Naive B cell (primary cell): ENCODE data around the gene LRRN3. TPM values are rescaled to one million over a fixed set of nuclear protein-coding genes. Genes with fewer than 3 reads are reported as not detected.

Source experiments
- ATAC-seq, 2 donors: fragments of 150-1000 bp; cut with Tn5 transposase; 2 replicates each; pipeline ENCODE4 v1.10.0; 2021; ENCODE audit warnings: low read depth in 2 of 2, mild to moderate bottlenecking in 2 of 2, moderate library complexity in 2 of 2
- DNase-seq: peaks from one replicate; pipeline ENCODE4 v3.0.0; 2022
- H3K27ac Mint-ChIP-seq, 6 donors: one replicate each; pipeline ENCODE4 v1.8.0; 2020 to 2022; ENCODE audit warnings: mild to moderate bottlenecking in 6 of 6, mixed read lengths in 6 of 6, moderate library complexity in 5 of 6, inconsistent platforms in 2 of 6
- H3K27me3 Mint-ChIP-seq, 3 donors: one replicate each; pipeline ENCODE4 v1.8.0; 2021 to 2022; ENCODE audit warnings: mixed read lengths in 3 of 3, mild to moderate bottlenecking in 1 of 3
- H3K36me3 Mint-ChIP-seq, 2 donors: one replicate each; pipeline ENCODE4 v1.8.0; 2020 to 2022; ENCODE audit warnings: mixed read lengths in 2 of 2, inconsistent platforms in 1 of 2, mild to moderate bottlenecking in 1 of 2
- H3K4me1 Mint-ChIP-seq, 3 donors: one replicate each; pipeline ENCODE4 v1.8.0; 2020 to 2022; ENCODE audit warnings: mixed read lengths in 3 of 3, inconsistent platforms in 1 of 3, mild to moderate bottlenecking in 1 of 3, moderate library complexity in 1 of 3
- H3K4me3 Mint-ChIP-seq, 8 donors: one replicate each; pipeline ENCODE4 v1.8.0; 2020 to 2022; ENCODE audit warnings: mild to moderate bottlenecking in 8 of 8, mixed read lengths in 8 of 8, moderate library complexity in 8 of 8, inconsistent platforms in 2 of 8
- H3K9me3 Mint-ChIP-seq, 7 donors: one replicate each; pipeline ENCODE4 v1.8.0; 2020 to 2022; ENCODE audit warnings: mixed read lengths in 7 of 7, mild to moderate bottlenecking in 5 of 7, inconsistent platforms in 2 of 7, moderate library complexity in 1 of 7
- polyA plus RNA-seq, 6 donors: library from polyadenylated mRNA; unstranded; fragments of 300-500 nt; fragmentation: Illumina TruSeq; gene quantifications; one replicate each; pipeline ENCODE4 v1.2.3, GENCODE V29; 2021; ENCODE audit warnings: low read depth in 6 of 6

Gene LRRN3
- polyA plus RNA-seq, 6 donors from 2014 or later = 0.09 to 0.44 (median 0.12) TPM

GRCh38 chr7:111083413-111083812 is 7.5 kb upstream of the LRRN3 start:
- DNase-seq = peak; percentile 53
- Mint-ChIP-seq H3K27me3 (no peaks in the 10 kb centered on the region), H3K4me1 (peaks cover 24 to 28% (median 25%) of the 10 kb centered on the region in 3 donors), H3K9me3 (peaks cover 0 to 4% (median 0%) of the 10 kb centered on the region in 7 donors), H3K4me3 (peak overlapping the region in 6 of 8 donors; percentile 3 to 62 (median 39)), H3K36me3 (no peaks in the 10 kb centered on the region), H3K27ac (peak overlapping the region in 4 of 6 donors; percentile 6 to 64 (median 44))
- peak; percentile 100 for ATAC-seq

GRCh38 chr7:111085356-111085755 is 5.6 kb upstream of the LRRN3 start:
- H3K27me3 Mint-ChIP-seq = no peaks in the 10 kb centered on the region
- peaks cover 0 to 4% (median 0%) of the 10 kb centered on the region in 7 donors for H3K9me3 Mint-ChIP-seq
- no peak overlapping the region for H3K27ac Mint-ChIP-seq
- H3K36me3 Mint-ChIP-seq = no peaks in the 10 kb centered on the region
- ATAC-seq (no peak), DNase-seq (no peak)
- no peak overlapping the region for H3K4me3 Mint-ChIP-seq
- peaks cover 24 to 28% (median 25%) of the 10 kb centered on the region in 3 donors for H3K4me1 Mint-ChIP-seq

- ATAC-seq = no peak
- no peaks in the 10 kb centered on the region for H3K27me3 Mint-ChIP-seq
- peaks cover 0 to 4% (median 0%) of the 10 kb centered on the region in 7 donors for H3K9me3 Mint-ChIP-seq
- H3K4me1 Mint-ChIP-seq = peaks cover 24 to 28% (median 24%) of the 10 kb centered on the region in 3 donors
- H3K4me3 Mint-ChIP-seq = no peak overlapping the region
- H3K27ac Mint-ChIP-seq = no peak overlapping the region
- H3K36me3 Mint-ChIP-seq = no peaks in the 10 kb centered on the region
- DNase-seq = no peak
Measured at GRCh38 chr7:111086532-111086931, 4.4 kb upstream of the LRRN3 start.

- no peak for ATAC-seq
- H3K4me3 Mint-ChIP-seq = no peak overlapping the region
- peaks cover 0 to 4% (median 0%) of the 10 kb centered on the region in 7 donors for H3K9me3 Mint-ChIP-seq
- DNase-seq = no peak
- peak overlapping the region in 1 of 6 donors; percentile 68 for H3K27ac Mint-ChIP-seq
- peaks cover 14 to 17% (median 16%) of the 10 kb centered on the region in 3 donors for H3K4me1 Mint-ChIP-seq
- no peaks in the 10 kb centered on the region for H3K27me3 Mint-ChIP-seq
- H3K36me3 Mint-ChIP-seq = no peaks in the 10 kb centered on the region
Measured at GRCh38 chr7:111088328-111088727, 2.6 kb upstream of the LRRN3 start.

- Mint-ChIP-seq H3K9me3 (peaks cover 0 to 4% (median 0%) of the 10 kb centered on the region in 7 donors), H3K36me3 (no peaks in the 10 kb centered on the region), H3K4me3 (no peak overlapping the region), H3K4me1 (peaks cover 0 to under 1% (median 0%) of the 10 kb centered on the region in 3 donors), H3K27me3 (no peaks in the 10 kb centered on the region), H3K27ac (no peak overlapping the region)
- DNase-seq (peak; percentile 18), ATAC-seq (peak in 1 of 2 donors; percentile 37)
Measured at GRCh38 chr7:111089822-111090426, 1.0 kb upstream of the LRRN3 start.

GRCh38 chr7:111091593-111092358 is 849 bp downstream of the LRRN3 start:
- Mint-ChIP-seq H3K4me3 (no peak overlapping the region), H3K27ac (no peak overlapping the region), H3K4me1 (no peaks in the 10 kb centered on the region), H3K9me3 (no peaks in the 10 kb centered on the region), H3K27me3 (no peaks in the 10 kb centered on the region), H3K36me3 (no peaks in the 10 kb centered on the region)
- ATAC-seq (no peak), DNase-seq (no peak)

GRCh38 chr7:111092406-111093236 is 1.7 kb downstream of the LRRN3 start:
- no peaks in the 10 kb centered on the region for H3K27me3 Mint-ChIP-seq
- DNase-seq = no peak
- H3K4me3 Mint-ChIP-seq = no peak overlapping the region
- no peak overlapping the region for H3K27ac Mint-ChIP-seq
- H3K36me3 Mint-ChIP-seq = no peaks in the 10 kb centered on the region
- no peaks in the 10 kb centered on the region for H3K4me1 Mint-ChIP-seq
- no peak for ATAC-seq
- H3K9me3 Mint-ChIP-seq = no peaks in the 10 kb centered on the region

- H3K4me3 Mint-ChIP-seq = no peak overlapping the region
- peaks cover 0 to 3% (median under 1%) of the 10 kb centered on the region in 3 donors for H3K4me1 Mint-ChIP-seq
- H3K27me3 Mint-ChIP-seq = no peaks in the 10 kb centered on the region
- no peak overlapping the region for H3K27ac Mint-ChIP-seq
- no peaks in the 10 kb centered on the region for H3K36me3 Mint-ChIP-seq
- DNase-seq (no peak), ATAC-seq (no peak)
- no peaks in the 10 kb centered on the region for H3K9me3 Mint-ChIP-seq
Measured at GRCh38 chr7:111093496-111093895, 2.6 kb downstream of the LRRN3 start.

- no peak overlapping the region for H3K4me3 Mint-ChIP-seq
- H3K27me3 Mint-ChIP-seq = no peaks in the 10 kb centered on the region
- H3K27ac Mint-ChIP-seq = no peak overlapping the region
- ATAC-seq (no peak), DNase-seq (no peak)
- H3K4me1 Mint-ChIP-seq = peaks cover 0 to 7% (median 5%) of the 10 kb centered on the region in 3 donors
- no peaks in the 10 kb centered on the region for H3K36me3 Mint-ChIP-seq
- H3K9me3 Mint-ChIP-seq = no peaks in the 10 kb centered on the region
Measured at GRCh38 chr7:111094419-111094818, 3.5 kb downstream of the LRRN3 start.

- ATAC-seq (no peak), DNase-seq (no peak)
- H3K27me3 Mint-ChIP-seq = no peaks in the 10 kb centered on the region
- H3K9me3 Mint-ChIP-seq = no peaks in the 10 kb centered on the region
- peaks cover 0 to 7% (median 5%) of the 10 kb centered on the region in 3 donors for H3K4me1 Mint-ChIP-seq
- H3K36me3 Mint-ChIP-seq = no peaks in the 10 kb centered on the region
- no peak overlapping the region for H3K27ac Mint-ChIP-seq
- no peak overlapping the region for H3K4me3 Mint-ChIP-seq
Measured at GRCh38 chr7:111096997-111097396, 6.1 kb downstream of the LRRN3 start.

GRCh38 chr7:111098011-111098925 is 7.3 kb downstream of the LRRN3 start:
- DNase-seq (peak; percentile 23), ATAC-seq (peak; percentile 50 to 73)
- Mint-ChIP-seq H3K4me1 (peaks cover 2 to 11% (median 6%) of the 10 kb centered on the region in 3 donors), H3K27ac (no peak overlapping the region), H3K36me3 (no peaks in the 10 kb centered on the region), H3K4me3 (no peak overlapping the region), H3K9me3 (no peaks in the 10 kb centered on the region), H3K27me3 (no peaks in the 10 kb centered on the region)

- ATAC-seq (peak in 1 of 2 donors; percentile 21), DNase-seq (no peak)
- no peaks in the 10 kb centered on the region for H3K36me3 Mint-ChIP-seq
- H3K27me3 Mint-ChIP-seq = no peaks in the 10 kb centered on the region
- no peaks in the 10 kb centered on the region for H3K9me3 Mint-ChIP-seq
- H3K4me3 Mint-ChIP-seq = no peak overlapping the region
- peak overlapping the region in 1 of 6 donors; percentile 27 for H3K27ac Mint-ChIP-seq
- H3K4me1 Mint-ChIP-seq = peaks cover 8 to 18% (median 13%) of the 10 kb centered on the region in 3 donors
Measured at GRCh38 chr7:111098926-111099250, 8.0 kb downstream of the LRRN3 start.
